H1 (cell line): ENCODE data around the gene ZBTB34. TPM values are rescaled to one million over a fixed set of nuclear protein-coding genes. Genes with fewer than 3 reads are reported as not detected.

Source experiments
- CTCF ChIA-PET: fragments of 300-600 bp; sonication (Branson Sonifier 250); formaldehyde crosslinking; loops from one replicate; lab custom pipeline; 2021; ENCODE audit not compliant: partially characterized antibody; lab: Charles Lee
- POLR2A ChIA-PET: fragments of 300-600 bp; sonication (Branson Sonifier 250); formaldehyde crosslinking; loops from one replicate; lab custom pipeline; 2021; ENCODE audit warnings: inconsistent platforms; ENCODE audit not compliant: partially characterized antibody; lab: Charles Lee
- DNase-seq, 2 experiments: peaks; one replicate each; pipeline versions ENCODE4 v3.0.0 to v3.0.0-alpha.2; 2010 to 2022; ENCODE audit warnings: low spot score in 2 of 2, low read depth in 1 of 2, mixed read lengths in 1 of 2
- FAIRE-seq: peaks from 2 replicates; lab custom pipeline; 2011; peaks lifted over from hg19 to GRCh38; lab: Jason Lieb, UNC
- H2AFZ ChIP-seq: 2 replicates; pipeline ENCODE4 v1.8.1; 2012; ENCODE audit warnings: low read length, inconsistent platforms
- H2AK5ac ChIP-seq: 2 replicates; pipeline ENCODE4 v1.6.1; 2013; ENCODE audit warnings: low read depth, low read length
- H2BK120ac ChIP-seq: replicated peaks from 2 replicates; pipeline ENCODE3; 2013; ENCODE audit warnings: low read depth, low read length, inconsistent platforms
- H2BK12ac ChIP-seq: 2 replicates; pipeline ENCODE4 v1.6.1; 2013; ENCODE audit warnings: low read depth, low read length
- H2BK15ac ChIP-seq: 2 replicates; pipeline ENCODE4 v1.6.1; 2013; ENCODE audit warnings: low read length
- H2BK20ac ChIP-seq: 2 replicates; pipeline ENCODE4 v1.6.1; 2013; ENCODE audit warnings: low read length
- H2BK5ac ChIP-seq: 2 replicates; pipeline ENCODE4 v1.6.1; 2013; ENCODE audit warnings: low read depth, low read length
- H3K14ac ChIP-seq: 2 replicates; pipeline ENCODE4 v1.6.1; 2013; ENCODE audit warnings: inconsistent platforms; ENCODE audit not compliant: insufficient read length
- H3K18ac ChIP-seq: 2 replicates; pipeline ENCODE4 v1.6.1; 2013; ENCODE audit warnings: low read length; ENCODE audit errors: extremely low read depth
- H3K23ac ChIP-seq: 2 replicates; pipeline ENCODE4 v1.6.1; 2013; ENCODE audit warnings: inconsistent platforms; ENCODE audit not compliant: insufficient read length
- H3K23me2 ChIP-seq: 2 replicates; pipeline ENCODE4 v1.6.1; 2013; ENCODE audit warnings: low read depth, low read length
- H3K27ac ChIP-seq: 2 replicates; pipeline ENCODE4 v1.6.1; 2011; ENCODE audit warnings: low read depth, low read length, inconsistent platforms
- H3K27me3 ChIP-seq, 4 experiments: replicated peaks in 1 of 4; 1 replicate in 1 of 4; 2 replicates in 3 of 4; pipeline versions ENCODE4 v1.6.1 to v1.8.1; 2011 to 2013; ENCODE audit warnings: low read length in 3 of 4, mild to moderate bottlenecking in 3 of 4, inconsistent platforms in 2 of 4, mixed read lengths in 2 of 4, moderate library complexity in 1 of 4; ENCODE audit not compliant: control insufficient read depth in 3 of 4, insufficient read depth in 3 of 4; ENCODE audit errors: extremely low read depth in 1 of 4
- H3K36me3 ChIP-seq, 4 experiments: 2 replicates each; pipeline versions ENCODE4 v1.6.1 to v1.8.1; 2011 to 2013; ENCODE audit warnings: mild to moderate bottlenecking in 4 of 4, low read length in 3 of 4, moderate library complexity in 2 of 4, control low read depth in 1 of 4, inconsistent platforms in 1 of 4; ENCODE audit not compliant: insufficient read depth in 4 of 4, control insufficient read depth in 2 of 4
- H3K4ac ChIP-seq: replicated peaks from 2 replicates; pipeline ENCODE3; 2013; ENCODE audit warnings: low read length, low read depth, mixed read lengths, inconsistent platforms; ENCODE audit not compliant: insufficient read length
- H3K4me1 ChIP-seq, 4 experiments: replicated peaks in 1 of 4; 1 replicate in 1 of 4; 2 replicates in 3 of 4; pipeline versions ENCODE4 v1.6.1 to v1.8.1; 2011 to 2013; ENCODE audit warnings: low read length in 3 of 4, inconsistent platforms in 2 of 4, mixed read lengths in 1 of 4; ENCODE audit not compliant: insufficient read depth in 4 of 4, control insufficient read depth in 3 of 4
- H3K4me2 ChIP-seq, 2 experiments: 2 replicates each; pipeline versions ENCODE4 v1.6.1 to v1.8.1; 2011 to 2013; ENCODE audit warnings: low read depth in 2 of 2, low read length in 2 of 2, control low read depth in 1 of 2, inconsistent platforms in 1 of 2, mild to moderate bottlenecking in 1 of 2; ENCODE audit not compliant: insufficient read depth in 1 of 2
- H3K4me3 ChIP-seq, 4 experiments: fragments of 200-600, 300-600 bp in 1 of 4; sonication (generic), shearing (Covaris generic), sonication (Bioruptor Twin) in 1 of 4; 2 replicates each; pipeline versions ENCODE4 v1.5.1 to v1.8.1; 2011 to 2016; ENCODE audit warnings: low read length in 4 of 4, low read depth in 3 of 4, control low read depth in 2 of 4, inconsistent platforms in 2 of 4, mild to moderate bottlenecking in 2 of 4, mixed read lengths in 1 of 4, moderate library complexity in 1 of 4; ENCODE audit not compliant: insufficient read depth in 2 of 4; ENCODE audit errors: extremely low read depth in 1 of 4
- H3K56ac ChIP-seq: replicated peaks from 2 replicates; pipeline ENCODE3; 2013; ENCODE audit warnings: low read depth, mild to moderate bottlenecking, mixed read lengths, low read length, inconsistent platforms; ENCODE audit not compliant: insufficient read length
- H3K79me1 ChIP-seq: 2 replicates; pipeline ENCODE4 v1.6.1; 2013; ENCODE audit warnings: low read depth, low read length, control low read depth
- H3K79me2 ChIP-seq, 2 experiments: 2 replicates each; pipeline versions ENCODE4 v1.6.1 to v1.8.1; 2012 to 2013; ENCODE audit warnings: low read length in 2 of 2, mild to moderate bottlenecking in 2 of 2, inconsistent platforms in 1 of 2; ENCODE audit not compliant: insufficient read depth in 2 of 2, control insufficient read depth in 1 of 2
- H3K9ac ChIP-seq, 4 experiments: replicated peaks in 1 of 4; 1 replicate in 1 of 4; 2 replicates in 3 of 4; pipeline versions ENCODE4 v1.6.1 to v1.8.1; 2011 to 2013; ENCODE audit warnings: low read depth in 3 of 4, low read length in 3 of 4, control low read depth in 2 of 4, mild to moderate bottlenecking in 2 of 4, moderate library complexity in 2 of 4, inconsistent platforms in 1 of 4; ENCODE audit errors: extremely low read depth in 1 of 4
- H3K9me3 ChIP-seq, 2 experiments: 2 replicates each; pipeline versions ENCODE4 v1.6.1 to v1.8.1; 2012 to 2013; ENCODE audit warnings: mild to moderate bottlenecking in 2 of 2, moderate library complexity in 2 of 2, control low read depth in 1 of 2, inconsistent platforms in 1 of 2, low read depth in 1 of 2, low read length in 1 of 2, mixed read lengths in 1 of 2; ENCODE audit not compliant: insufficient read depth in 2 of 2
- H4K20me1 ChIP-seq, 2 experiments: replicated peaks in 1 of 2; 2 replicates each; pipeline versions ENCODE3 to v1.8.1; 2011 to 2013; ENCODE audit warnings: inconsistent platforms in 2 of 2, low read length in 2 of 2, mild to moderate bottlenecking in 1 of 2; ENCODE audit not compliant: insufficient read depth in 2 of 2, control insufficient read depth in 1 of 2
- H4K5ac ChIP-seq: 2 replicates; pipeline ENCODE4 v1.6.1; 2013; ENCODE audit warnings: low read length, low read depth, mixed read lengths, inconsistent platforms; ENCODE audit not compliant: insufficient read length
- H4K8ac ChIP-seq: 2 replicates; pipeline ENCODE4 v1.8.0; 2013; ENCODE audit warnings: mild to moderate bottlenecking, moderate library complexity, low read length, inconsistent platforms; ENCODE audit not compliant: insufficient read depth; ENCODE audit errors: extremely low read depth
- H4K91ac ChIP-seq: replicated peaks from 2 replicates; pipeline ENCODE3; 2013; ENCODE audit warnings: low read length, mixed read lengths, inconsistent platforms; ENCODE audit not compliant: insufficient read length
- CREB1 ChIP-seq: IDR thresholded peaks from 2 replicates; pipeline ENCODE4 v1.6.1; 2012; ENCODE audit warnings: inconsistent platforms
- CTBP2 ChIP-seq: IDR thresholded peaks from 2 replicates; pipeline ENCODE4 v1.7.0; 2011; ENCODE audit warnings: borderline replicate concordance, mild to moderate bottlenecking, moderate library complexity, mixed read lengths, low read length; ENCODE audit not compliant: insufficient read depth, insufficient read length
- HDAC2 ChIP-seq, 2 experiments: fragments of 300-600 bp in 1 of 2; sonication (generic) in 1 of 2; IDR thresholded peaks; 2 replicates each; pipeline ENCODE4 v1.6.1; 2011 to 2012; ENCODE audit warnings: low read depth in 2 of 2, low read length in 2 of 2, mild to moderate bottlenecking in 2 of 2, moderate library complexity in 2 of 2, borderline replicate concordance in 1 of 2, inconsistent platforms in 1 of 2
- SIN3A ChIP-seq, 2 experiments: IDR thresholded peaks in 1 of 2; conservative IDR thresholded peaks in 1 of 2; 2 replicates each; pipeline ENCODE4 v1.6.1; 2011 to 2012; ENCODE audit warnings: low read length in 2 of 2, improper control_type of control experiment in 1 of 2, low read depth in 1 of 2, mild to moderate bottlenecking in 1 of 2
- SRF ChIP-seq: IDR thresholded peaks from 2 replicates; pipeline ENCODE4 v1.6.1; 2011; ENCODE audit warnings: mild to moderate bottlenecking, low read depth, low read length, moderate library complexity
- TEAD4 ChIP-seq: IDR thresholded peaks from 2 replicates; pipeline ENCODE4 v1.6.1; 2012; ENCODE audit warnings: low read depth, low read length, inconsistent platforms, mixed read lengths
- WGBS, 2 experiments: shearing (Covaris generic) in 1 of 2; methylation state at CpG; one replicate each; pipeline versions ENCODE4 v1.1.6 to v1.1.7; 2013 to 2015; ENCODE audit warnings: low lambda C conversion rate in 2 of 2, mixed read lengths in 2 of 2, inconsistent platforms in 1 of 2, low coverage in 1 of 2, missing lambda C conversion rate in 1 of 2; ENCODE audit not compliant: insufficient replicate concordance in 2 of 2, insufficient coverage in 1 of 2, insufficient read length in 1 of 2; ENCODE audit errors: extremely low coverage in 1 of 2, missing lambda C conversion rate in 1 of 2; 5-methylcytosine and 5-hydroxymethylcytosine counted together
- polyA plus RNA-seq, 7 experiments: library from polyadenylated mRNA; depleted of rRNA in 3 of 7; stranded (reverse) in 5 of 7; unstranded in 2 of 7; fragments of >200 nt in 5 of 7; fragments of 200-250 nt in 2 of 7; gene quantifications; 1 replicate in 5 of 7; 2 replicates in 1 of 7; 4 replicates in 1 of 7; pipeline versions ENCODE4 v1.2.1 to v1.2.3, GENCODE V29; 2011 to 2013; ENCODE audit warnings: missing spikeins in 2 of 7, mixed read lengths in 2 of 7
- total RNA-seq: library from RNA; stranded (reverse); fragmentation: NEBNext Ultra II Directional; extraction: Animal tissue kit (Norgen Biotek cat#: 25700); gene quantifications from 2 replicates; pipeline ENCODE4 v1.2.1, GENCODE V29; 2021
- TF ChIP-seq, protein P1 (sequence below): IDR thresholded peaks from 2 replicates; pipeline ENCODE4 v1.6.1; 2012; ENCODE audit warnings: inconsistent platforms

ZBTB34 gene
- total and polyA plus RNA-seq, 2 of the 8 experiments (the other 6 are each of a cell fraction or from before 2014, with no cell fraction given) = 8.2 to 15.9 TPM

DNA sequence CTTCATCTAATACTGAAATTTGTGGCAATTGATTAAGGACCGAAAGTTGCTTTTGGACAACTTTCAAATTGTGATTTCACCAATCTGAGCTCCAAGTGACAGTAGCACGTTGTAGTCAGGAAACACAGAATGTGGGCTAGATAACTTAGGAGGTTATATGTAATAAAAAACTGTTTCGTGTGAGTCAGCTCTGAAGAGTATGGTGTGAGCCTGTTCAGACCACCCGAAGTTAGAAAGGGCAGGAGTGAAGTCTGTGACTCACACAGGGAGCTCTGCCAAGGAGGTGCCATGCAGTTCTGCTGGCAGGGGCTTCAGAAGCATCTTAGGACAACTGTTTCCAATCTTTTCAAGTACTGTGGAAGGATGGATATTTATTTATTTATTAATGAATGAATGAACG, 16.4 kb upstream of the ZBTB34 start:
- Histone ChIP-seq H3K4me2 (no peak overlapping the region), H4K5ac (no peak overlapping the region), H3K27ac (no peak overlapping the region), H3K27me3 (no peaks in the 10 kb centered on the region), H3K23ac (no peak overlapping the region), H2AK5ac (no peak overlapping the region), H4K91ac (no peak overlapping the region), H3K79me2 (no peaks in the 10 kb centered on the region), H3K36me3 (no peaks in the 10 kb centered on the region), H3K9ac (no peak overlapping the region), H3K14ac (no peak overlapping the region), H2BK5ac (no peak overlapping the region), H4K20me1 (peaks cover 0 to 3% of the 10 kb centered on the region in 2 experiments), H3K79me1 (no peaks in the 10 kb centered on the region), H3K56ac (no peak overlapping the region), H2BK120ac (no peak overlapping the region), H2BK12ac (no peak overlapping the region), H3K18ac (no peak overlapping the region), H3K4ac (no peak overlapping the region), H3K23me2 (no peaks in the 10 kb centered on the region), H2BK20ac (no peak overlapping the region), H3K9me3 (no peaks in the 10 kb centered on the region), H3K4me1 (no peaks in the 10 kb centered on the region), H2AFZ (no peak overlapping the region), H2BK15ac (no peak overlapping the region), H4K8ac (no peak overlapping the region), H3K4me3 (no peak overlapping the region)
- FAIRE-seq (no peak), DNase-seq (no peak)
- ChIA-PET POLR2A (no interaction called here), CTCF (interaction anchor here (0.6 to 1.0 kb wide), 2 partner anchors 8 to 321 kb away, joined by 3 read pairs; no protein-coding TSS in a partner anchor)
- WGBS, 2 experiments = 86% methylated on average over 5 of the region's 5 CpGs; no CpG with 5 or more reads in 1 of the 2 experiments
- TF ChIP-seq HDAC2 (IDR thresholded peaks at IDR 0.05; ENCODE audit: borderline replicate concordance in 1 of 2, low read depth in 2 of 2, low read length in 2 of 2) (no peak), SRF (no peak), CTBP2 (no peak), SIN3A (conservative IDR thresholded peaks at IDR 0.05 in 1 of 2, IDR thresholded peaks at IDR 0.05 in 1 of 2; ENCODE audit: low read depth in 1 of 2, low read length in 2 of 2) (no peak), TEAD4 (no peak), CREB1 (no peak)
- TF ChIP-seq, protein P1, sequence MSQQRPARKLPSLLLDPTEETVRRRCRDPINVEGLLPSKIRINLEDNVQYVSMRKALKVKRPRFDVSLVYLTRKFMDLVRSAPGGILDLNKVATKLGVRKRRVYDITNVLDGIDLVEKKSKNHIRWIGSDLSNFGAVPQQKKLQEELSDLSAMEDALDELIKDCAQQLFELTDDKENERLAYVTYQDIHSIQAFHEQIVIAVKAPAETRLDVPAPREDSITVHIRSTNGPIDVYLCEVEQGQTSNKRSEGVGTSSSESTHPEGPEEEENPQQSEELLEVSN = no peak
